Spleen (tissue), 7 donors: ENCODE data around the gene TAF13.

Experiments used
- CTCF ChIP-seq, 11 experiments: fragments of 200-600 bp in 7 of 11; fragments of 450-650 bp in 4 of 11; sonication (generic) in 4 of 11; IDR thresholded peaks in 8 of 11; conservative IDR thresholded peaks in 3 of 11; 1 replicate in 7 of 11; 2 replicates in 4 of 11; pipeline versions ENCODE4 v1.4.0 to v1.8.0; 2016 to 2021; ENCODE audit warnings: antibody characterized with exemption in 11 of 11, inconsistent platforms in 4 of 11, mild to moderate bottlenecking in 1 of 11
- POLR2A ChIP-seq, 3 donors: fragments of 450-650 bp; IDR thresholded peaks; one replicate each; pipeline ENCODE4 v1.5.1; 2017; ENCODE audit warnings: antibody characterized with exemption in 3 of 3, mild to moderate bottlenecking in 1 of 3
- POLR2AphosphoS5 ChIP-seq, 3 donors: sonication (generic); formaldehyde crosslinking; IDR thresholded peaks; one replicate each; pipeline ENCODE4 v1.5.1; 2017; ENCODE audit warnings: antibody characterized with exemption in 3 of 3
- donor health status: DM: no; HTN: no; CAD: no; lungs with moderate emphysema.
- donor health status: DM: no; HTN: no; CAD: no.
- donor health status: DM: no; HTN: no; CAD: no.

GRCh38 chr1:109094377-109094803 is 18.6 kb upstream of the TAF13 start:
- TF ChIP-seq CTCF (IDR thresholded peaks at IDR 0.05 in 8 of 11, conservative IDR thresholded peaks at IDR 0.05 in 3 of 11) (no peak), POLR2AphosphoS5 (IDR thresholded peaks at IDR 0.05) (no peak), POLR2A (IDR thresholded peaks at IDR 0.05) (no peak)
